ENCODE data around the gene NEURL1B. TPM values are rescaled to one million over a fixed set of nuclear protein-coding genes. Genes with fewer than 3 reads are reported as not detected.

NEURL1B gene
- total RNA-seq, 2 donors from 2014 or later: 17.9 to 22.4 TPM

DNA sequence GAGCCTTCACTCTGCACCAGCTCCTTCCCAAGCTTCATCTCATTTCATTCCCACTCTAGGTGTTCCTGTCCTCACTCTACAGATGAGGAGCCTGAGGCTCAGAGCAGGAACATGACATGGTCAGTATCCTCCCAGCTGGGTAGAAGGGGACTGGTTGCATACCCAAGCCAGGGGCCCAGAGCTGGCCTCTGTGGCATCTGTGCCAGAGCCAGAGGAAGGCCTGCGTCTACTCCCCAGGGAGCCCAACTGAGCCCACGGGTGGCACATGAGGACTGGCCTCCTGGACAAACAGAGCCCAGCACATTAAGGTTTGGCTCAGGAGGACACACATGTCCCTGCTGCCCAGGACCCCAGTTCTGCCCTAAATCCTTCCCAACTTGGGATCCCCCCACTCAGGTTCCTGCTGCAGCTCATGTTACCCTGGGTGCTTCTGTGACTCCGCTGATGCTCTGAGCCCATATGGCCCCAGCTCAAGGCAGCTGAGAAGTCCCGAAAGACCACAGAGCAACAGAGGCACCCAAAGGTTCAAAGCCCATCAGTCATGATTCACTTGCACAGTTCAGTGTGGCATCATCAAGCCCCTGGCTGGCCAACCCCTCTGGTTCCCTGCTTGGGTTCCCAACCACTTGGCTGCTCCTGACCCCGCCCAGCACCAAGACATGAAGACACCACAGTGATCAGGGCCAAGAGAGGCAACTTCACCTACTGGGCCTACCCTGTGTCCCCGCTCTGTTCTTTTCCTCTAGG lies 8.5 kb upstream of the NEURL1B start:
- H3K27me3 ChIP-seq: no peaks in the 10 kb centered on the region
- H3K27ac ChIP-seq: no peak overlapping the region
- no peaks in the 10 kb centered on the region for H3K9me3 ChIP-seq
- no peak for DNase-seq (ENCODE audit: low spot score)
- TF ChIP-seq, protein P1, sequence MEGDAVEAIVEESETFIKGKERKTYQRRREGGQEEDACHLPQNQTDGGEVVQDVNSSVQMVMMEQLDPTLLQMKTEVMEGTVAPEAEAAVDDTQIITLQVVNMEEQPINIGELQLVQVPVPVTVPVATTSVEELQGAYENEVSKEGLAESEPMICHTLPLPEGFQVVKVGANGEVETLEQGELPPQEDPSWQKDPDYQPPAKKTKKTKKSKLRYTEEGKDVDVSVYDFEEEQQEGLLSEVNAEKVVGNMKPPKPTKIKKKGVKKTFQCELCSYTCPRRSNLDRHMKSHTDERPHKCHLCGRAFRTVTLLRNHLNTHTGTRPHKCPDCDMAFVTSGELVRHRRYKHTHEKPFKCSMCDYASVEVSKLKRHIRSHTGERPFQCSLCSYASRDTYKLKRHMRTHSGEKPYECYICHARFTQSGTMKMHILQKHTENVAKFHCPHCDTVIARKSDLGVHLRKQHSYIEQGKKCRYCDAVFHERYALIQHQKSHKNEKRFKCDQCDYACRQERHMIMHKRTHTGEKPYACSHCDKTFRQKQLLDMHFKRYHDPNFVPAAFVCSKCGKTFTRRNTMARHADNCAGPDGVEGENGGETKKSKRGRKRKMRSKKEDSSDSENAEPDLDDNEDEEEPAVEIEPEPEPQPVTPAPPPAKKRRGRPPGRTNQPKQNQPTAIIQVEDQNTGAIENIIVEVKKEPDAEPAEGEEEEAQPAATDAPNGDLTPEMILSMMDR (IDR thresholded peaks at IDR 0.05): no peak
- H3K36me3 ChIP-seq: no peaks in the 10 kb centered on the region
- peaks cover 0 to 5% of the 10 kb centered on the region in 2 donors for H3K4me1 ChIP-seq
- no peak overlapping the region for H3K4me3 ChIP-seq

DNA sequence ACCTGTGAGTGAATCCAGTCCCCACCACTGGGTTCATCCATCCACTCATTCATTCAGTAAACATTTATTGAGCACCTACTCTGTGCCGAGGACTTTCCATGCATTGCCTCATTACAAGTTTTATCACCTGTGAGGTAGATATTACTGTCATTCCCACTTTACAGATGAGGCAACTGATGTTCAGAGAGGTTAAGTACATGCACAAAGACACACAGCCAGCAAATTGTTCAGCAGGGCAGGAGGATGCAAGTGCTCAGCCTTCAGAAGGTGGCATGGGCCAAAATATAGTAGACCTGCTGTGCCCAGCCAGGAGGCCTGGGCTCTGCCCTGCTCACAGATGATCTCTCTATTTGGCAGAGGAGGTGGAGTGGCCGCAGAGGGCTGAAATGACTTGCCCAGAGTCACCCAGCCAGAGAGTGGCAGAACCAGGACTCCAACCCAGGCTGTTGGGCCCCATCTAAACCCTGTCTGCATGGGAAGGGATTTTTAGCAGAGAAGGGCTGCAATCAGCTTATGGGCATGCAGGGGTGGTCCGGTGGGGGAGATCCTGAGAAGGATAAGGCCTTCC lies 7.6 kb upstream of the NEURL1B start:
- H3K9me3 ChIP-seq: no peaks in the 10 kb centered on the region
- peaks cover 0 to 5% of the 10 kb centered on the region in 2 donors for H3K4me1 ChIP-seq
- H3K36me3 ChIP-seq: no peaks in the 10 kb centered on the region
- no peak overlapping the region for H3K4me3 ChIP-seq
- TF ChIP-seq, protein P1 (IDR thresholded peaks at IDR 0.05): no peak
- no peak overlapping the region for H3K27ac ChIP-seq
- no peaks in the 10 kb centered on the region for H3K27me3 ChIP-seq
- DNase-seq (ENCODE audit: low spot score): no peak

DNA sequence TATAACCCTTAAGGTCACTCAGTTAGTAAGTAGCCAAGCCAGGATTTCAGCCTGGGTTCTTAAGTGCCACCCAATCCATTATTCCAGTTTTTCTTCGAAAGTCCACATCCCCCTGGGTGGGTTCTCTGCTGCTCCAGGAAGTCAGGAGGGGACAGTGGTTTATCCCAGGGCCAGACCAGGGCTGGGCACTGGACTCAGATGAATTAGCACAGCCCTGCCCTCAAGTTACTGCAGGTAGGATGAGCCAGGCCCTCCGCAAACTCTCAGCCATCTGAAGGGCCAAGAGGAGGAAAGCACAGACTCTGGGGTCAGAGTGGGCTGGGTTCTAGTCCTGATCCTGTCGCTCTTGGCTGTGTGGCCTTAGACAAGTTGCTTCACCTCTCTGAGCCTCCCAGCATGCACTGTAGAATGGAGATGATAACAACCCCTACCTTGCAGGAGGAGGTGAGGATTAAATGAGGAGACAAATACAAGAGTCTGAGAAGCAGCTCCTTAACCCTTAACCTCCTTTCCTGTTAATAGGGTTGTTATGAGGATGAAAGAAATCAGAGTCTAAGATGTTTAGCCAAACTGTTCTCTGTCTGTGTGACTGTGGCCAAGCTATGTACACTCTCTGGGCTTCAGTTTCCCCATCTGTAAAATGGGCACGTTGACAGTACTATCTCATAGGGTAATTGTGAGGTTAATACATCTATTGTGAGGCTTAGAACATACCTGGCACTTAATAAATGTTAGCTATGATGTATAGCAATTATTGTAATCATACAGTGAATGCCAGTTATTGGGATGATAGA lies 6.8 kb upstream of the NEURL1B start:
- Histone ChIP-seq H3K36me3 (no peaks in the 10 kb centered on the region), H3K9me3 (no peaks in the 10 kb centered on the region), H3K27ac (no peak overlapping the region), H3K4me3 (no peak overlapping the region), H3K4me1 (peaks cover 0 to 5% of the 10 kb centered on the region in 2 donors), H3K27me3 (no peaks in the 10 kb centered on the region)
- no peak for DNase-seq (ENCODE audit: low spot score)
- TF ChIP-seq, protein P1 (IDR thresholded peaks at IDR 0.05): no peak

DNA sequence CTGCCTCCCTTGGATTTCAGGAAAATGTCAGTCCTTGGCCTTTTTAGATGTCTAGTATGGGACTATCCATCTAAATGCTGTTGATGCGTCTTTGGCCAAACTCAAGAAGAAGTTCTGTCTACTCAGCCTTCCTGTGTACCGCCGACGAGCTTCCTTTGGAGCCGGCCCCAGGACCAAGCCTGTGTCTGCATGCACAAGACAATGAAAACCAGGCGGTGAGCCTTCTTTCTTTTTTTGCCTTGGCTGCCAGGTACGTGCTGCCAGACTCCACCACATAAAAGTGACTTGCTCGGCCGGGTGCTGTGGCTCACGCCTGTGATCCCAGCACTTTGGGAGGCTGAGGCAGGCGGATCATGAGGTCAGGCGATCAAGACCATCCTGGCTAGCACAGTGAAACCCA lies 6.0 kb upstream of the NEURL1B start:
- Histone ChIP-seq H3K27ac (no peak overlapping the region), H3K4me1 (peaks cover 0 to 5% of the 10 kb centered on the region in 2 donors), H3K27me3 (no peaks in the 10 kb centered on the region), H3K4me3 (no peak overlapping the region), H3K9me3 (no peaks in the 10 kb centered on the region), H3K36me3 (no peaks in the 10 kb centered on the region)
- TF ChIP-seq, protein P1 (IDR thresholded peaks at IDR 0.05): no peak
- no peak for DNase-seq (ENCODE audit: low spot score)

DNA sequence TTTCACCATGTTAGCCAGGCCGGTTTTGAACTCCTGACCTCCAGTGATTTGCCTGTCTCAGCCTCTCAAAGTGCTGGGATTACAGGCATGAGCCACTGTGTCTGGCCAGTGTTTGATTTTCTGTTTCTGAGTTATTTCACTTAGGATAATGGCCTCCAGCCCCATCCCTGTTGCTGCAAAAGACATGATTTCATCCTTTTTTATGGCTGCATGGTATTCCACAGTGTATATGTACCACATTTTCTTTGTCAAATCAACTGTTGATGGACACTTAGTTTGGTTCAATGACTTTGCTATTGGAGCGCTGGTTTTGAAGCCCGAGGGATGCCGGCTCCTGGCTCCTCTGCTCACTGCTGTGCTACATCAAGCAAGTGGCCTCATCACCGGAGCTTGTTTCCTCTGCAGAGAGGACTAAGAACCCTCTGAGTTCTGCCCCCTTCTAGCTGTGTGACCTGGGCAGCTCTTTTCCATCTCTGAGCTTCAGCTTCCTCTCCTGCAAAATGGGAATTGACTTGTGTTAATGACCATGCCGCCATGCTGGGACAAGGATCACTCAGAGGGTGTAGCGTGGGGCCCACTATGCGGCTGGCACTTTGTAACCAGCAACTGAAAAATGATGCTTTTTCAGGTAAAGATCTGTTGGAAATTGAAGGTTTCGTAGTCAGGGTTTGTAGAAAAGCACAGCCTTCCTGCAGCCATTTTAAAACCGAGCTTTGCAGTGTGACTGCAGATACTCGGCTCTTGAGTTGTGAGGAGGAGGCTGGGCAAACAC lies 4.6 kb upstream of the NEURL1B start:
- no peaks in the 10 kb centered on the region for H3K27me3 ChIP-seq
- no peak overlapping the region for H3K4me3 ChIP-seq
- no peak for DNase-seq (ENCODE audit: low spot score)
- no peak overlapping the region for H3K27ac ChIP-seq
- no peaks in the 10 kb centered on the region for H3K9me3 ChIP-seq
- no peaks in the 10 kb centered on the region for H3K36me3 ChIP-seq
- H3K4me1 ChIP-seq: peaks cover 0 to 16% of the 10 kb centered on the region in 2 donors
- TF ChIP-seq, protein P1 (IDR thresholded peaks at IDR 0.05): no peak

Data from right atrium auricular region (tissue), 2 donors.